ENCODE data around the gene GAL. TPM values are rescaled to one million over a fixed set of nuclear protein-coding genes. Genes with fewer than 3 reads are reported as not detected.
"Not testable (repeated sequence)": the region's sequence is repeated elsewhere in the genome, so short reads cannot be mapped to it uniquely, and the experiment has no call there.

The GAL gene, protein sequence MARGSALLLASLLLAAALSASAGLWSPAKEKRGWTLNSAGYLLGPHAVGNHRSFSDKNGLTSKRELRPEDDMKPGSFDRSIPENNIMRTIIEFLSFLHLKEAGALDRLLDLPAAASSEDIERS
- 0.17 and 0.74 TPM in 2 replicates for total RNA-seq

GRCh38 chr11:68684385-68685356, at the start of gene GAL:
TSS of gene GAL (plus strand) at chr11:68684544. CDS start at chr11:68684924, 380 bp downstream.
- DNase-seq: peak; percentile 13

DNA sequence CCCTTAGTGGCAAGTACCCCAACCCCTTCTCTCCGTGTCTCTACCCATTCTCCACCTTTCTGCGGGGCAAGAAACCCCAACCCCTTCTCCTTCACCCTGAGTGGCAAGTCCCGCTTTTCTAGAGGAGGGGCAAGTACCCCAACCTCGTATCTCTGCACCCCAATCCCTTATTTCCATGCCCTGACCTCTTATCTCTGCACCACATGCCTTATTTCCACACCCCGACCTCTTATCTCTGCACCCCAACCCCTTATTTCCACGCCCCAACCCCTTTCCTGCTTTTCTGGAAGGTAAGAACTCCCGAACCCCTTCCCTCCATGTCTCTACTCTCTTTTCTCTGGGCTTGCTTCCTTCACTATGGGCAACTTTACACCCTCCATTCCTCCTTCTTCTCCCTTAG, 49.7 kb upstream of the GAL start:
- DNase-seq: not testable (repeated sequence)

DNA sequence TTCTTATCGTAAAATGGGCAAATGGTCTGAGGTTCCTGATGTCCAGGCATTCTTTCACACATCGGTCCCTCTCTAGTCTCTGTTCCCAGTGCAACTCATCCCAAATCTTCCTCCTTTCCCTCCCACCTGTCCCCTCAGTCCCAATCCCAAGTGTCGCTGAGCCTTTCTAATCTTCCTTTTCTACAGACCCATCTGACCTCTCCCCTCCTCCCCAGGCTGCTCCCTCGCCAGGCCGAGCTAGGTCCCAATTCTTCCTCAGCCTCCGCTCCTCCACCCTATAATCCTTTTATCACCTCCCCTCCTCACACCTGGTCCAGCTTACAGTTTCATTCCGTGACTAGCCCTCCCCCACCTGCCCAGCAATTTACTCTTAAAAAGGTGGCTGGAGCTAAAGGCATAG, 49.2 kb upstream of the GAL start:
- DNase-seq: not testable (repeated sequence)

GRCh38 chr11:68635883-68636282, 48.5 kb upstream of the GAL start:
- not testable (repeated sequence) for DNase-seq

DNA sequence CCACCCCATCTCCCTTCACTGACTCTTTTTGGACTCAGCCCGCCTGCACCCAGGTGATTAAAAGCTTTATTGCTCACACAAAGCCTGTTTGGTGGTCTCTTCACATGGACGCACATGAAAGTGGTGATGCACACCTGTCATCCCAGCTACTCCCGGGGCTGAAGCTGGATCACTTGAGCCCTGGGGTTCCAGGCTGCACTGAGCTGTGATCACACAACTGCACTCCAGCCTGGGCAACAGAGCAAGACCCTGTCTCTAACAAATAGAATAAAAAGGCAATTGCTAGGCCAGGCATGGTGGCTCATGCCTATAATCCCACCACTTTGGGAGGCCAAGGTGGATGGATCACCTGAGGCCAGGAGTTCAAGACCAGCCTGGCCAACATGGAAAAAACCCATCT, 45.0 kb upstream of the GAL start:
- not testable (repeated sequence) for DNase-seq

DNA sequence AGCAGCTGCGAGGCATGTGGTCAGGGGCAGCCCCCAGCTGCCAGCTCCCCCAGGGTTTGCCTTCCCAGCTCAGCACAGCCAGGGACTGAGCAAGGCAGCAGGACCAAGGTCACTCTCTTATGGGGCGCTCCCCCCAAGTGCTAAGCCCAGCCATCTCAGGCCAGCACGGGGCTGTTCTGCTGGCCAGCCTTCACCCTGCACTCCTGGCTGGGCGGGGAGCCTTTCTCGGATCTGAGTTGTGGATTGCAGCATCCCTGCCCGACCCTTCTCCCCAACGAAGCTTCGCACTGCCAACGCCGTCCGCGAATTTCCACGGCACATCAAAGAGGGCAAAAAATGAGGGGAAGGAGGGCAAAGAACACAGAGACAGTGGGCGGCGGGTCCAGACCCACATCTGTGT, 42.5 kb upstream of the GAL start:
- no peak for DNase-seq

DNA sequence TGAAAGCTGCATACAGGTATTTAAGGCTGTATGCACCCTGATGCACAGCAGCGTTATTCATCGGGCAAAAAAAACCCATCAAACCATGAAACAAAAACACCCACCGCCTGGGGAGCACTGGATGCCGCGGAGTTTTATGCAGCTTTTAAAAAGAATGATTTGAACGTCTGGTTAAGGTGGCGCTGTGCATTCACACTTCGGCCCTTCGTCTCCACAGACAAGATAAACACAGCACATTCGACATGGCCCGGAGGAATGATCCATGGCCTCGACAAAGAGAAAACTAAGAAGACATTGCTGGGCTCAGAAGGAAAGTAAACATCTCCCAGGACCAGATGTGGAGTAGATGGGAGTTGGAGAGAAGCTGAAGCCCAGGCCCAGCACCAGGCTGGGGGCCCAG, 40.8 kb upstream of the GAL start:
- peak; percentile 13 for DNase-seq

DNA sequence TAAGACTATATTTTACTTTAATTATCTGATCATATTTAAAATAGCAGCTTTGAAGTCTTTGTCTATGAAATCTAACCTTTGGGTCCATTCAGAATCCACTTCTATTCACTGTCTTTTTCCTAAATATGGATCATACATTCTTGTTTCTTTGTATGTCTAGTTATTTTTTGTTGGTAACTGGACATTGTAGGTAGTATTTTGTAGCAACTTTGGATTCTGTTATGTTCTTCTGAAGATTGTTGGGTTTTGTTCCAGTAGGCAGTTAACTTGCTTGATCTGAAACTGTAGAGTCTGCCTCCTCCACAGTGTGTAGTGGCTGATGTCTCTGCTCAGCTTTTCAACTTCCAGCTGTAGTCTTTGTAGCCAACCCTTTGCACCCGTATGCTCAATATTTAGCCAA, 37.5 kb upstream of the GAL start:
- DNase-seq: no peak

DNA sequence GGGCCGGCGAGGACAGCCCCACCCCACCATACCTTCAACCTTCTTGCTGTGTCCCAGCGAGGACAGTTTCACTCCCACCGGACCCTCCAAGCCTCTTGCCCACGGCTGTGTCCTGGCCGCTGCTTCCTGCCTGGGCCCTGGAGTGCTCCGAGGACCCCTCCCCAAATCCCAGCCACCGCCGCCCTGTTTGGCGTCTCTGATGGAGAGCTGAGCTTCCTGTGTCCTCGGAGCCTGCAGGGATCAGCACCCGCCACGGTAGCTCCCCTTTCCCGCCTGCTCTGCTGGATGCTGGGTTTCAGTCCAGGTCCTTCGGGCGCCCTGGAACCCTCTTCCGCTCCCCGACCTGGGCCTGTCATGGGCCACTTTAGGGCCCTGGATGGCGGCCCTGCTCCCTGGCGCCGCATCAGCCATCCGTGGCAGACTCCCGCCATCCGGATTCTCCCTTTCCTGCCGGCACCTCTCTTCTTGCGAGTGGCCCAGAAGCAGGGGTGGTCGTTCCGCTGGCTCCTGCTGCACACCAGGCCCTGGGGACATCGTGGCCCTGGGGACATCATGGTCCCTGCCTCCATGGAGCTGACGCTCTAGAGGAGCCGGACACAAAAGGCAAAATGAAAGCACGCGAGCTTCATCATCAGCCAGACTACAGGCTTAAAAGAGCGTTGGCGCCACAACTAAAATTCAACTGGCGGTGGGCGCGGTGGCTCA, 34.3 kb upstream of the GAL start:
- no peak for DNase-seq

GRCh38 chr11:68650801-68651200, 33.5 kb upstream of the GAL start:
- no peak for DNase-seq

- no peak for DNase-seq
Measured at GRCh38 chr11:68651208-68651984, 32.9 kb upstream of the GAL start.

DNA sequence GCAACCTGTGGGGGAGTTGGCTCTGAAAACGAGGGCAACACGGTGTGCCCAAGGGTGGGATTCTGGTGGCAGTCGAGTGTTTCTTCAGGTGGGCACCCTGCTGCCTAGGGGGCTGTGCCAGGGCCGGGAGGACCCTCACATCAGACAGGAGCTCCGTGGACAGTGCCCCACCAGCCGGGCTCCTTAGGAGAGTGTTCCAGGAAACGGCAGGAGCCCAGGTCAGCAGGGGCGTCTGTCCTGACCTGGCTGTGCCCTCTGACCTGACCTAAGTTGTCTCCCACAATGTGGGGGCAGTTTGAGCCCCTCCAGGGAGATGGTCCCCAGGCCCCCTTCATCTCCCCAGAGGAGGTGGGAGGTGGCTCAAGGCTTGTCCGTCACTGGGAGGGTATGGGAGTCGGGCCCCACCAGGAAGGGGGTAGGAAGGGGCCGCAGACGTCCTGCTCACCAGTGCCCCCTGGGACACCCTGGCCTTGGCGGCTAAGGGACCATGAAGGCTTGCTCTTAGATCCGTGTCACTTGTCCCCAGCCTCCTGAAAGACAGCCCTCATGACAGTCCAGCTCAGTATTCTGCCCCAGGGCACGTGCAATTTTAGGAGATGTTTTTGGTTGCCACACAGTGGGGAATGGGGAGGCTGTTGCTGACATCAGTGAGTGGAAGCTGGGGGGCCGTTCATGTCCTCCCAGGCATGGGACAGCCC, 32.2 kb upstream of the GAL start:
- no peak for DNase-seq

DNA sequence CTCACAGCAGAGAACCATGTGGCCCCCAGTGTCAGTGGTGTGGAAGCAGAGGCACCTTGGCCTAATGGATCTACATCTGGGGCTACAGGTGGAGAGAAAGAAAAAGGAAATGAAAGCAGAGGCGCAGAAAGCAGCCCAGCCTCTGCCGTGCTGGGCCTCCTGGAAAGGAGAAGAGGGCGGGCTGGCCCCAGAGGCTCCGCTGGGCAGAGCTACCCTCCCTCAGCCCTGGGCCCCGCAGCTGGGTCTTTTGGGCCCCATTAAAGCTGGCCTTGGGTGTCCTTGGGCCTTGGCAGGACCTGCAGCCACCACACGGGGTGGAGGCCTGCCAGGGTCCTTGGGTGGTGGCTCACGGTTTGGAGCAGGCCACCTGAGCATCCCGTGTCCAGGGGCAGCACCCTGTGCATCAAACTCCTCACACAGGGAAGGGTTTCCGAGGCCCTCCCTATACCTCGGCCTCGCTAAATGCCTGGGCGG, 31.6 kb upstream of the GAL start:
- DNase-seq: no peak

GRCh38 chr11:68653486-68654430, 30.6 kb upstream of the GAL start:
- DNase-seq: no peak

DNA sequence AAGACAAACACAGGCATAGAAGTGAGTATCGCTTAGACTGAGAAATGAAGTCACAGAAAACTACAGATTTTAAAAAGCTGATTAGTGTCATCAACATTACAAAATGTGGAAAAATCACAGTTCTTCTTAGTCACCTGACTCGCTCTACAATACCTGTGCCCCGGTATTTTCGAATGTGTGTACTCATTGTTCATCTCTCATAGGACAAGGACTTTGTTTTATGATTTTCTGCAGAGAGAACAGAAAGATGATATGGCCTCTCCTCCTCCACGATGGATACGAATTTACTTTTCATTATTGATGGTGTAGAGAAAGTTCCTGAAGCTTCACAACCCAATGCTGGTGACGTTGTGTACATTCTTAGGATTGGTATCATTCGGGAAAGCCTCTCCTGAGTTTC, 29.4 kb upstream of the GAL start:
- DNase-seq: no peak

- DNase-seq: no peak
Measured at GRCh38 chr11:68655406-68655805, 28.9 kb upstream of the GAL start.

- DNase-seq: no peak
Measured at GRCh38 chr11:68655806-68656205, 28.5 kb upstream of the GAL start.

DNA sequence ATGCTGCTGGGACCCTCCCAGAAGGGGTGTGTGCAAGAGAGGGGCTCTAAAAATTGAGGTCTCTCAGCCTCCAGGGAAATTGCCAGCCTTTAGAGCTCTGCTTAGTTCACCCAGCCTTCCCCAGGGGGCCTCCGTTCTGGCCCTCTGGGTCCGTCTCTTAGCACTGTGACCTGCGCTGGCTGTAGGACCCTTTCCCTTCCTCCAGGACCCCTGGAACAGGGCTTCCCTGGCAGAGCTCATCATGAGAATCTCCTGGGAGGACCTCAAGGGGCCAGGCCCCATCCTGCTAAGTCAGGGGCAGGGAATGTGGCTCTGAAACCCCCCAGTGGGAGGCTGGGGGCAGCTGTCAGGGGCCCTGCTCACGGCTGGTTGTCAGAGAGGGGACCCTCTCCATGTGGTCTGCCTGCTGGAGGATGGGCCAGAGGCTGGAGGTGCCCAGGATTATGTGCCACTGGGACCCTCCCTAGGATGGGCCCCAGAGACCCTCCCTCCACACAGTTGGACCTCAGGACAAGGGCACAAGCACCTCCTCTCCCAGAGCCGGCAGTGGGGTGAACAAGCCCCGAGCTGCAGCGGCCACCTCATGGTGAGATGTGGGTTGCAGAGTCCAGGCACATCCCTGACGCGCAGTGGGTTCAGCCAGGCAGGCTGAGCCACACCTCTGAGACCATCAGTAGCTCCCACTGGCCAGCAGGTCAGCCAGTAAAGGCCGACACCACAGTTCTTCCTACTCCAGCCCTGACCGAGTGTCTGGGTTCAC, 27.1 kb upstream of the GAL start:
- DNase-seq: no peak

DNA sequence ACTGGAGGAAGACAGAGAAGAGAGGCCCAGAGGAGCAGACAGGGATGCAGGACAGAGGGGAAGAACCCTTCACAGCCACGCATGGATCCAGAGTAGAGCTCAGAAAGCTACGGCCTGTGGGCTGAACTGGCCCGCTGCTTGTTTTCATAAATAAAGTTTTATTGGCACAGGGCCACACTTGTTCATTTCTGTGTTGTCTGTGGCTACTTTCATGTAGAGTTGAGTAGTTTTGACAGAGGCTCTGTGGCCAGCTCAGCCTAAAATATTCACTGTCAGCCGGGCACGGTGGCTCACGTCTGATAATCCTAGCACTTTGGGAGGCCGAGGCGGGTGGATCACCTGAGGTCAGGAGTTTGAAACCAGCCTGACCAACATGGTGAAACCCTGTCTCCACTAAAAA, 26.2 kb upstream of the GAL start:
- DNase-seq: no peak

DNA sequence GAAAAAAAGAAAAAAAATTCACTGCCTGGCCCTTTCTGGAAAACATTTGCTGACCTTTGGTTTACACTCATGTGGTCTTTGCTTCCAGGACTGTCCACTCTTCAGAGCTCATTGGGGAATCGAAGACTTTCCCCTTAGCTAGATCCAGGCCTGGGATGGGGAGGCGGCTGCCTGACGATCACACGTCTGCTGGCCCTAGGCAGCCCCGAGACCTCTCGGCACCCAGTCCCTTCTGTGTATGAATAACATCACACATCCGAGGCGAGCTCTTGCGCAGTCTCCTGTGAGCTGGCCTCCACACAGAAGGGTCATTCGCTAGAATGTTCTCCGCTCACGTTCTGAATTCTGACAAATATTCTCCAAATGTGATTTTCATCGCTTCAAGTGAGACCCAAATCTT, 25.7 kb upstream of the GAL start:
- DNase-seq: no peak
